ENCODE measurements around the gene GSTM1.
"Not testable (repeated sequence)": the region's sequence is repeated elsewhere in the genome, so short reads cannot be mapped to it uniquely, and the experiment has no call there.

Gene GSTM1

DNA sequence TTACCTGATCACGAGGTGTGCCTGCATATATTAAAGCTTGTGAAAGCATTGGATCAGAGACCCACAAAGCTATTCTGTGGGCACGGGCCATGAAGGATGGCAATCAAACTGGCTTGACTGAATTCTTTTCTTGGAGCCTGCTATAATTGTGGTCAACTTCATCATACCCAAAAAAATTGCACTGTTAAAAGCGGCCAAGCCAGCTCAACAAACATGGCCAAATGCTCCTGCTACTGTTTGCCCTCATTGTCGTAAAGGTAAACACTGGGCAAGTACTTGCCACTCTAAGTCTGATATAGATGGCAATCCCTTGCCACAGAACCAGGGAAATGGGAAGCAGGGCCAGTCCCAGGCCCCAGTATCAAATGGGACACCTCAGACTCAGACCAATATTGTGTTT is 17.8 kb downstream of the GSTM1 start:
- DNase-seq = no peak

GRCh38 chr1:109708949-109709348 is 21.3 kb downstream of the GSTM1 start:
- not testable (repeated sequence) for DNase-seq

DNA sequence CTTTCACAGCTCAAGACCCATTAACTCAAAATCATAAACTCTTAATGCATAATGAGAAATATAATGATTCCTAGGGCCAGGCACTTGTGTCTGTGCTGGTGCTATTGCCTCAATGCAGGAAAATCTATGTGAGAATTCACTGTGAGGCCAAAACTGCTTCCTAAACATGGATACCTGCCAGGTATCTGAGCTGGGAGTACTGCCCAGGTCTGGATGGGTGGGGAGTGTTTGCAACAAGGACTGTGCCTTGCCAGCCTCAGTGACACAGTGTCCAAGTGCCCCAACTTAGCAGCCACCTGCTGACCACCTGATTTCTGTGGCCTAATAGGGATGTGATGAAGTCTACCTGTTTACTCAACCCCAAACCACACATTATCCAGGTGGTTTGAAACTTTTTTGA is 22.2 kb downstream of the GSTM1 start:
- DNase-seq = not testable (repeated sequence)

- not testable (repeated sequence) for DNase-seq
These were observed 24.1 kb downstream of the GSTM1 start, which contains the start of gene GSTM5 for GRCh38 chr1:109711593-109712320. GSTM5 (plus strand) TSS chr1:109712251; CDS start chr1:109712313, 62 bp downstream.

DNA sequence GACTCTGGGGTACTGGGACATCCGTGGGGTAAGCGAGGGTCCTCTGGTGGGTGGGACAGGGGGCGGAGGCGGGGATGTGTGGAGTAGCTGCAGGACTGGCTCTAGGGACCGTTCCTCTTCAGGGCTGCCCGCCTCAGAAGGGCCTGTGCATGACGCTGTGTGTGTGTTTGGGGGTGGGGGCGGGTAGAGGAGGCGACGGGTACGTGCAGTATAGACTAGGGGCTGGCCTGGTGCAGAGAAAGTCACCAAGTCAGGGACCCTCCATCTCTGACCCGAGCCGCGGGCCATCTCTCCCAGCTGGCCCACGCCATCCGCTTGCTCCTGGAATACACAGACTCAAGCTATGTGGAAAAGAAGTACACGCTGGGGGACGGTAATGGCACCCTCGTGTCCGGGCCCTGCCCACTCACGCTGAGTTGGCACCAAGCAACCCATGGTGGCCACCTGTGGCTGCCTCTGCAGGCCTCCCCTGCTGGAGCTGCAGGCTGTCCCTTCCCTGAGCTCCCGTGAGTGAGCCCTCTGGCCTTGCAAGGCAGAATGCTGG is 24.8 kb downstream of the GSTM1 start:
- no peak for DNase-seq

DNA sequence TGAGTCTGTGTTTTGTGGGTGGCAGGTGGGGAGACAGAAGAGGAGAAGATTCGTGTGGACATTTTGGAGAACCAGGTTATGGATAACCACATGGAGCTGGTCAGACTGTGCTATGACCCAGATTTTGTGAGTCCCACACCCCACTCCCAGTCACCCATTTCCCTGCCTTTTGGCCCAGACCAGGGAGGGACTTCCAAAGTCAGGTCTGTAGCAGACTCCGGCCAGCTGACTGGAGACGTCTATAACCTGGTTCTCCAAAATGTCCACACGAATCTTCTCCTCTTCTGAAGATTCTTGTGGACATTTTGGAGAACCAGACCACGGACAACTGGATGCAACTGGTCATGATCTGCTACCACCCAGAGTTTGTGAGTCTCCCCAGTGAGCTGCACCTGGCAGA is 26.0 kb downstream of the GSTM1 start:
- DNase-seq = no peak

DNA sequence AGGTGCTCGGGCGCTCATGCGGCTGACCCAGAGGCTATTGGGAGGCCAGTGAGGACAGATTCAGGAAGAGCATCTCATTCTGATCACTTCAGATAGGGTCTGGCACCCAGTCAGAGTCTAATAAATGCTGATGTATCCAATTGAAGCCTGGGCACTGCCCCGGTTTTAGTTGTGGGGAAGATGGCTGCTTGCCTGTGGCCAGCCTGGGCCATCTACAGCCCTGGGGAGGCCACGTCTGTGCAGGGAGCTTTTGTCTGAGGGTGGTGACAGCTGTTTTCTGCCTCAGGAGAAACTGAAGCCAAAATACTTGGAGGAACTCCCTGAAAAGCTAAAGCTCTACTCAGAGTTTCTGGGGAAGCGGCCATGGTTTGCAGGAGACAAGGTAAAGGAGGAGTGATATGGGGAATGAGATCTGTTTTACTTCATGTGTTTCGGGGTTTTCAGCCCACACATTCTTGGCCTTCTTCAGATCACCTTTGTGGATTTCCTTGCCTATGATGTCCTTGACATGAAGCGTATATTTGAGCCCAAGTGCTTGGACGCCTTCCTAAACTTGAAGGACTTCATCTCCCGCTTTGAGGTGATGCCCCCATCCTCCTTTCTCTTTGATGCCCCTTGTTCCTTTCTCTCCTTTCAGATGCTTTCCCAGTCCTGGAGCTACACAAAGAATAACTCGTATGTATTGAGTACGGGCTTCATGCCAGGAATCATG is 27.2 kb downstream of the GSTM1 start:
- DNase-seq = no peak

GRCh38 chr1:109716121-109716520 is 28.5 kb downstream of the GSTM1 start:
- no peak for DNase-seq

GRCh38 chr1:109716570-109717090 is 29.0 kb downstream of the GSTM1 start:
- no peak for DNase-seq

GRCh38 chr1:109717729-109718128 is 30.1 kb downstream of the GSTM1 start:
- DNase-seq = no peak

GRCh38 chr1:109718495-109718894 is 30.9 kb downstream of the GSTM1 start:
- DNase-seq = no peak

- no peak for DNase-seq
These were observed 31.8 kb downstream of the GSTM1 start for GRCh38 chr1:109719337-109719837.

GRCh38 chr1:109721042-109721441 is 33.4 kb downstream of the GSTM1 start:
- DNase-seq = no peak

- DNase-seq = no peak
These were observed 34.4 kb downstream of the GSTM1 start for GRCh38 chr1:109721971-109722370.

GRCh38 chr1:109722908-109723691 is 35.5 kb downstream of the GSTM1 start:
- DNase-seq = no peak

GRCh38 chr1:109724933-109725332 is 37.3 kb downstream of the GSTM1 start:
- no peak for DNase-seq

GRCh38 chr1:109725510-109725909 is 37.9 kb downstream of the GSTM1 start:
- DNase-seq = no peak

DNA sequence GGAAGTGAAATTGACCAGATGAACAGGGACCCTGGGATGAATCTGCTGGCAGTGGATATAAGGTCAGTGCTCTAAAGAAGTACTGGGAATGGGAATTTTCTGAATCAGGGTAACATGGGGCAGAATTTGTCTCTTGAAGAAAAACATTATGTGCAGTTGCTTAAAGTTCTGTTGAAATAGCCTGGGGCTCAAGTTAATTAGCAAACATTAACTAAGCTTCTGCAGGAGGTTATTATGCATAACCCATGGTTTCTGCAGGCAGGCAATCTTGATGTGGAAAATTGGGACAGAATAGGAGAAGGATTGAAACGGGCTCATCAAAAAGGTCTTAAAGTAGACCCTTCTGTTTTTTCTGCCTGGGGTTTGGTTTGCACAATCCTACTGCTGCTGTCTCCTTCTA is 38.4 kb downstream of the GSTM1 start:
- no peak for DNase-seq

- DNase-seq = no peak
These were observed 39.2 kb downstream of the GSTM1 start for GRCh38 chr1:109726728-109727373.

- DNase-seq = no peak
These were observed 41.3 kb downstream of the GSTM1 start for GRCh38 chr1:109728870-109729269.

DNA sequence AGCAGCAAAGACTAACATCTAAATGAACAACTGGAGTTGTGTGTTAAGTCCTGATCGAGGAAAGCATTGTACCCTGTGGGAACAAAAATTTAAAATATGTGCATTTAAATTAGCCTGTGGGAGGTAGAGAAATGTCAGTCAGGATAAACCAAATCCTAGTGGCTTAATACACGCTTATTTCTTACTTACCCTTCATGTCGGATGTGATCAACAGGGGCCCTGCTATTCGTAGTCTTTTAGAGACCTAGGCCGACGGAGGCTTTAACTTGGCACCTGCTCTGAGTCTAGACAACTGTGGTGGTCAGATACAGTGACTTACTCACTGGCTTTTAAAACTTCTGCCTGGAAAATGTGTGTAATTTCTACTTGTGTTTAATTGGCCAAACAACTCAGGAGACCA is 43.0 kb downstream of the GSTM1 start:
- no peak for DNase-seq

GRCh38 chr1:109732390-109732881 is 44.8 kb downstream of the GSTM1 start:
- no peak for DNase-seq

All from NCI-H1436 treated with DMSO at 0.1 percent for 48 hours (cell line).